Heart right ventricle (tissue), 16 donors: ENCODE measurements around the gene BATF3. TPM values are rescaled to one million over a fixed set of nuclear protein-coding genes. Genes with fewer than 3 reads are reported as not detected.

Experiments used
- ATAC-seq, 8 donors: fragments of 200-7000 bp; cut with Tn5 transposase; one replicate each; pipeline ENCODE4 v1.9.1; 2020; ENCODE audit warnings: mild to moderate bottlenecking in 8 of 8, moderate library complexity in 8 of 8, moderate number of reproducible peaks in 1 of 8
- DNase-seq, 2 donors: peaks; one replicate each; pipeline ENCODE4 v3.0.0-alpha.2; 2020
- H3K27ac ChIP-seq, 10 donors: fragments of 200-600 bp; sonication (generic) in 2 of 10; one replicate each; pipeline versions ENCODE4 v1.5.0 to v1.8.0; 2020 to 2022; ENCODE audit warnings: mild to moderate bottlenecking in 3 of 10
- H3K27me3 ChIP-seq, 7 donors: fragments of 200-600 bp; one replicate each; pipeline ENCODE4 v1.8.0; 2021 to 2022; ENCODE audit warnings: mild to moderate bottlenecking in 2 of 7
- H3K36me3 ChIP-seq, 9 donors: fragments of 200-600 bp; sonication (generic) in 1 of 9; one replicate each; pipeline versions ENCODE4 v1.5.0 to v1.8.0; 2020 to 2022; ENCODE audit warnings: mild to moderate bottlenecking in 2 of 9
- H3K4me1 ChIP-seq, 9 donors: fragments of 200-600 bp; sonication (generic) in 1 of 9; one replicate each; pipeline versions ENCODE4 v1.5.0 to v1.8.0; 2020 to 2022; ENCODE audit warnings: mild to moderate bottlenecking in 4 of 9
- H3K4me3 ChIP-seq, 10 donors: fragments of 200-600 bp; sonication (generic) in 2 of 10; one replicate each; pipeline versions ENCODE4 v1.5.0 to v1.8.0; 2020 to 2022; ENCODE audit warnings: mild to moderate bottlenecking in 7 of 10, moderate library complexity in 2 of 10
- H3K9me3 ChIP-seq, 11 donors: fragments of 200-600 bp in 10 of 11; sonication (generic) in 2 of 11; one replicate each; pipeline versions ENCODE4 v1.5.0 to v1.8.0; 2013 to 2022; ENCODE audit warnings: mild to moderate bottlenecking in 2 of 11, control low read depth in 1 of 11, moderate library complexity in 1 of 11
- WGBS, 2 donors: extraction: QIAGEN DNeasy Blood & Tissue Kit; methylation state at CpG; one replicate each; pipeline ENCODE4 v1.1.7; 2013; ENCODE audit warnings: inconsistent platforms in 1 of 2; 5-methylcytosine and 5-hydroxymethylcytosine counted together
- intact Hi-C, 10 donors: fragments of 100-400 bp; cut with DNase I; formaldehyde crosslinking; loops; one replicate each; pipeline versions ENCODE4 v1.11.1 to v1.14.2; 2022
- polyA plus RNA-seq, 2 donors: library from polyadenylated mRNA; stranded (reverse); fragments of 200-250 nt; gene quantifications; one replicate each; pipeline ENCODE4 v1.2.3, GENCODE V29; 2013
- total RNA-seq, 10 donors: library from RNA; stranded (reverse); fragmentation: NEBNext Ultra II Directional in 3 of 10; extraction: Animal tissue kit (Norgen Biotek cat#: 25700) in 3 of 10; gene quantifications; one replicate each; pipeline versions ENCODE4 v1.2.1 to v1.2.4, GENCODE V29; 2021 to 2023
- TF ChIP-seq, protein P1 (sequence below), 9 donors: fragments of 200-600 bp; sonication (generic) in 2 of 9; IDR thresholded peaks; one replicate each; pipeline versions ENCODE4 v1.5.0 to v1.8.0; 2021 to 2022; ENCODE audit warnings: antibody characterized with exemption in 9 of 9, mild to moderate bottlenecking in 5 of 9, moderate library complexity in 1 of 9
- donor health status: Arrhythmogenic right ventricular cardiomyopathy.
- donor health status: ischemic (EF 13 %, LVEDD 7.1; RV severe dilation, severe dysfunction).
- donor health status: healthy with polysubstance abuse.
- donor health status: DM: no; HTN: yes; CAD: no.
- donor health status: DM: no; HTN: no; CAD: no.
- donor health status: ischemic (EF 25% LVEDD 6.9; RV normal size, moderate dysfunction).
- donor health status: ischemic (EF 25% LVEDD 5.7; RV mildly dilated, moderate dysfunction).
- donor health status: healthy.
- donor health status: DM: yes; HTN: yes; CAD: no.
- donor health status: Ischemic cardiomyopathy.
- donor health status: ischemic (EF 35%, LVEDD 5.7; RV mildly dilated, moderate dysfunction).
- donor health status: nonischemic (EF 11% LVEDD 7.7; RV severe dilation, severe dysfunction).
- donor health status: DM: yes; HTN: yes; CAD: no.
- donor health status: PGD.
- donor health status: ischemic (EF 29% LVEDD 5.4; RV normal size, mild dysfunction).
- donor health status: nonischemic (EF 23%, LVEDD 6.1; RV moderate dilation, normal function).

The BATF3 gene
- total and polyA plus RNA-seq, 12 donors, result 0.28 to 7.0 (median 1.1) TPM

DNA sequence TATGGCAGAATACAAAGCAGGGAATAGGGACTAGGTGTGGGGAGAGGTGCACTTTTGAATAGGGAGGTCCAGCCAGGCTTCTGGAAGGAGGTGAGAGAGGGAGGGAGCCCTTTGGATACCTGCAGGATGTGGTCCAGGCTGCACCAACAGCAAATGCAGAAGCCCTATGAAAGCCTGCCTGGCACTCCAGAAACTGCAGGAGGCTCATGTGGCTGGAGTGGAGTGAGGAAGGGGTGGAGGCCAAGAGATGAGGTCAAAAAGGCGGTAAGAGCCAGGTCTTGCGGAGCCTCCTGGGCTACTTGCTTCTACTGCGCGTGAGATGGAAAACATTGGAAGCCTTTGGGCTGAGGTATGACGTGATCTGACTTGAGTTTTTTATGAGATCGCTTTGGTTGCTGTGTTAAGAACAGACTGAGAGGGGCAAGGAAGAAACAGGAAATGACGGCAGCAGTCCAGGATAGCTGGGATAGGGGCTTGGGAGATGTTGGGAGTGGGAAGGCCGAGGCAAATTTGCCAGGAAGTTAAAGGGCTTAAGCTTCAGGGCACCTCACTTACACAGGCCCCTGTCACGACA lies 4.4 kb upstream of the BATF3 start:
- no peak for ATAC-seq
- H3K4me3 ChIP-seq, result no peak overlapping the region
- H3K9me3 ChIP-seq, result no peaks in the 10 kb centered on the region
- no peak overlapping the region for H3K27ac ChIP-seq
- H3K27me3 ChIP-seq, result peaks cover 0 to 27% (median 0%) of the 10 kb centered on the region in 7 donors
- no peak for DNase-seq
- intact Hi-C loops, result no loop called here
- peaks cover 4 to 21% (median 15%) of the 10 kb centered on the region in 9 donors for H3K4me1 ChIP-seq
- TF ChIP-seq, protein P1, sequence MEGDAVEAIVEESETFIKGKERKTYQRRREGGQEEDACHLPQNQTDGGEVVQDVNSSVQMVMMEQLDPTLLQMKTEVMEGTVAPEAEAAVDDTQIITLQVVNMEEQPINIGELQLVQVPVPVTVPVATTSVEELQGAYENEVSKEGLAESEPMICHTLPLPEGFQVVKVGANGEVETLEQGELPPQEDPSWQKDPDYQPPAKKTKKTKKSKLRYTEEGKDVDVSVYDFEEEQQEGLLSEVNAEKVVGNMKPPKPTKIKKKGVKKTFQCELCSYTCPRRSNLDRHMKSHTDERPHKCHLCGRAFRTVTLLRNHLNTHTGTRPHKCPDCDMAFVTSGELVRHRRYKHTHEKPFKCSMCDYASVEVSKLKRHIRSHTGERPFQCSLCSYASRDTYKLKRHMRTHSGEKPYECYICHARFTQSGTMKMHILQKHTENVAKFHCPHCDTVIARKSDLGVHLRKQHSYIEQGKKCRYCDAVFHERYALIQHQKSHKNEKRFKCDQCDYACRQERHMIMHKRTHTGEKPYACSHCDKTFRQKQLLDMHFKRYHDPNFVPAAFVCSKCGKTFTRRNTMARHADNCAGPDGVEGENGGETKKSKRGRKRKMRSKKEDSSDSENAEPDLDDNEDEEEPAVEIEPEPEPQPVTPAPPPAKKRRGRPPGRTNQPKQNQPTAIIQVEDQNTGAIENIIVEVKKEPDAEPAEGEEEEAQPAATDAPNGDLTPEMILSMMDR (IDR thresholded peaks at IDR 0.05), result no peak
- H3K36me3 ChIP-seq, result no peaks in the 10 kb centered on the region
- 77 to 88% methylated on average over 9 of the region's 9 CpGs for WGBS, 2 donors

DNA sequence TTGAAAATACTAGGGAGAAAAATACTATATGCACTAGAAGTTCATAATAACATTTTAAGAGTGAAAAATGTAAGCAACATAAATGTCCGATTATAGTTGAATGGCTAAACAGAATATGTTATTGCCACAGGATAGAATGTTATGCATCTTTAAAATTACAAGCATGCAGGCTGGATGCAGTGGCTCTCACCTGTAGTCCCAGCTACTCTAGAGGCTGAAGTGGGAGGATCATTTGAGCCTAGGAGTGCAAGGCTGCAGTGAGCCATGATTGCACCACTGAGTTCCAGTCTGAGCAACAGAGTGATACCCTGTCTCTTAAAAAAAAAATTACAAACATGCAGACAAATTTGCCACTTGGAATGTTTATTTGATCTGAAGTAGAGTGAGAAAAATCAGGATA lies 3.0 kb upstream of the BATF3 start:
- no peaks in the 10 kb centered on the region for H3K36me3 ChIP-seq
- 68 to 76% methylated on average over 1 of the region's 1 CpG for WGBS, 2 donors
- intact Hi-C loops, result no loop called here

DNA sequence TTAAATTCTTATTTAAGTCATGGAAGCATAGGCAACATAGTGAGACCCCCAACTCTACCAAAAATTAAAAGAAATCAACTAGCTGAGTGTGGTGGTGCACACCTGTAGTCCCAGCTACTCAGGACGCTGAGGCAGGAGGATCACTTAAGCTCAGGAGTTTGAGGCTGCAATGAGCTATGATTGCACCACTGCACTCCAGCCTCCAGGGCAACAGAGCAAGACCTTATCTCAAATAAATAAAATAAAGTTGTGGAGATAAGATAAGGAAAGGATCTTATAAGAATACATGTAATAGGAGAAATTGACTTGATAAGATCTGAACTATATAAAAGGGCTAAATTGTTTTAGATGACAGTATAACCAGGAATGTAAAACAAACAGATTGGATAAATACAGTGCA lies 2.3 kb upstream of the BATF3 start:
- WGBS, 2 donors, result 72 to 83% methylated on average over 1 of the region's 1 CpG
- no peaks in the 10 kb centered on the region for H3K36me3 ChIP-seq
- intact Hi-C loops, result no loop called here
- DNase-seq, result no peak
- peaks cover 0 to 47% (median 9%) of the 10 kb centered on the region in 7 donors for H3K27me3 ChIP-seq
- TF ChIP-seq, protein P1 (IDR thresholded peaks at IDR 0.05), result no peak
- H3K4me3 ChIP-seq, result no peak overlapping the region
- H3K27ac ChIP-seq, result no peak overlapping the region
- H3K9me3 ChIP-seq, result no peaks in the 10 kb centered on the region
- H3K4me1 ChIP-seq, result peaks cover 5 to 33% (median 24%) of the 10 kb centered on the region in 9 donors
- ATAC-seq, result no peak

More for the DNA sequence above, 3.0 kb upstream of the BATF3 start:
- no peak overlapping the region for H3K27ac ChIP-seq
- H3K4me1 ChIP-seq, result peaks cover 5 to 33% (median 24%) of the 10 kb centered on the region in 9 donors
- TF ChIP-seq, protein P1 (IDR thresholded peaks at IDR 0.05), result no peak
- H3K27me3 ChIP-seq, result peaks cover 0 to 39% (median 3%) of the 10 kb centered on the region in 7 donors
- H3K9me3 ChIP-seq, result no peaks in the 10 kb centered on the region
- DNase-seq, result no peak
- H3K4me3 ChIP-seq, result no peak overlapping the region
- no peak for ATAC-seq

DNA sequence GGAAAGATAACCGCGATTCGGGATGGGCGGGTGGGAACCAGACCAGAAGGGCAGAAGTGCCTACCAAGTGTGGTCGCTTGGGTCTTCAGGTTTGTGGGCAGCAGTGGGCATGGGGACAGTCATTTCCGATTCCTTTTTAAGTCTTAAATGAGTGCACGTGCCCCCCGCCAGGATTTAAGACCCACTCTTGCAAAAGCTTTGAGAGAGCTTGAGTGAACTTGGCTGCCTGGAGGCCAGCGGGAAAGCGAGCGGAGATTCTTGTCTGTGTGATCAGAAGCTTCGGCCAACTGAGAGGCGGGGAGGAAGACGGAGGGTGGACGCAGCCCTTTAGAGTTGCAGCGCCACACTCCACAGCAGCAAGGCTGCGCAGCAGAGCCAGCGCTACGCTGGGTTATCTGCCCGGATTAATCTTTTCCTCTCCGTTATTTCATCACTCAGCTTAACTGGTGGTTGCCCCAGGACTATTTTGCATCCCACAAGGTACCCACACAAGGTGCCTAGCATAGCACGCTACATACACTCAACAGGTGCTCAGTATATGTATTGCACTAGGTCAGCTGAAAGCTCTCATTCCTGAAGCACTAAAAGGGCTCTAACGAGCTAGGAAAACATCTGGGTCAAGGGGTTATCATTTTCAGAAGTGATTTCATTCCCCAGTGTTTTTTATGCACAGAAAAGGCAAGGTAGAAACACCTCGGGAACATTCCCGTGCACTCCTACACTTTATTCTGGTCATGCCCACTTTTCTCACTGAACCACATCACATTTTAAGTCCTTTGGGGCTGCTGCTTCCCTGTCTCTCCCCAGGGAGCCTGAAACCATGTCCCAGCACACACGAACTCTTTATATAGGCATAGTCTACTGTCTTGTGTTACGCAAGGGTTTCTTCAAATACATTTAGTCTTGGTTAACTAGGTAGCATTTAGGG lies 1.5 kb upstream of the BATF3 start:
- H3K27ac ChIP-seq, result peak overlapping the region in 9 of 10 donors; percentile 61 to 90 (median 80)
- no peaks in the 10 kb centered on the region for H3K36me3 ChIP-seq
- intact Hi-C loops, result no loop called here
- DNase-seq, result peak; percentile 36 to 37
- ATAC-seq, result peak; percentile 61 to 80 (median 72)
- H3K9me3 ChIP-seq, result no peaks in the 10 kb centered on the region
- WGBS, 2 donors, result 8 to 9% methylated on average over 27 of the region's 27 CpGs
- TF ChIP-seq, protein P1 (IDR thresholded peaks at IDR 0.05), result peak in 4 of 9 donors; percentile 26 to 34 (median 29)
- H3K27me3 ChIP-seq, result peaks cover 0 to 49% (median 9%) of the 10 kb centered on the region in 7 donors
- peaks cover 5 to 33% (median 24%) of the 10 kb centered on the region in 9 donors for H3K4me1 ChIP-seq
- H3K4me3 ChIP-seq, result peak overlapping the region; percentile 50 to 72 (median 66)
